ENCODE results near the gene AEN.

AEN gene, protein sequence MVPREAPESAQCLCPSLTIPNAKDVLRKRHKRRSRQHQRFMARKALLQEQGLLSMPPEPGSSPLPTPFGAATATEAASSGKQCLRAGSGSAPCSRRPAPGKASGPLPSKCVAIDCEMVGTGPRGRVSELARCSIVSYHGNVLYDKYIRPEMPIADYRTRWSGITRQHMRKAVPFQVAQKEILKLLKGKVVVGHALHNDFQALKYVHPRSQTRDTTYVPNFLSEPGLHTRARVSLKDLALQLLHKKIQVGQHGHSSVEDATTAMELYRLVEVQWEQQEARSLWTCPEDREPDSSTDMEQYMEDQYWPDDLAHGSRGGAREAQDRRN

GRCh38 chr15:88620995-88621772 lies at the start of gene AEN:
Gene AEN (plus strand): TSS chr15:88621340. CDS start chr15:88626210, 4,870 bp downstream.
- peak; percentile 97 for DNase-seq (ENCODE audit: low spot score)

GRCh38 chr15:88571852-88572259 lies 49.3 kb upstream of the AEN start:
- no peak for DNase-seq (ENCODE audit: low spot score)

DNA sequence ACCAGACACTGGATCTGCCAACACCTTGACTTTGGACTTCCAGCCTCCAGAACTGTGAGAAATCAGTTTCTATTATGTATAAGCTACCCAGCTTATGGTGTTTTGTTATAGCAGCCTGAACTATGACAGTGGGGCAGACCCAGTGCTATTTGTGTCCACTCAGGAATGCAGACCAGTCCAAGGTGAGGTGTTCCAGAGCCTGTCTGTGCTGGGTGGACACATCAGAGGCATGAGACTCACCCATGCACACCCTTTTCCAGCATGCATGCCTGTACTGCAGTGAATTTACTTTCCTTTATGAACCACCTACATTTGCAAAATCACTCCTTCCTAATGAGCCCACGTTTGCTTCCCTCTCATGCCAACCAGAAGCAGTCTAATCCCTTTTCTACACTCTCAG lies 47.1 kb upstream of the AEN start:
- DNase-seq (ENCODE audit: low spot score), result no peak

- no peak for DNase-seq (ENCODE audit: low spot score)
Measured at GRCh38 chr15:88574655-88575054, 46.5 kb upstream of the AEN start.

DNA sequence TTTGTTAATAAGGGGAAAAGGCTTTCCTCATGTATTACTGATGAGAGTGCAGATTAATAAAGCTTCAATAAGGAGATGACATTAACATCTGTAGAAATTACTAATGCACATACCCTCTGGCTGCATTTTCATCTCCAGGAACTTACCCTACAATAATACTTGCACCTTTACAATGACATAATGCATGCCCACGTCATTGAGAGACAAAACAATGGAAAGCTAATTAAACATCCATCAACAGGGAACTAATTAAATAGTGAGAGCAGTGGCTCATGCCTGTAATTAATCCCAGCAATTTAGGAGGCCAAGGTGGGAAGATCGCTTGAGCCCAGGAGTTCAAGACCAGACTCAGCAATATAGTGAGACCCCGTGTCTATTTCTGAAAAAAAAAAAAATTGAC lies 41.8 kb upstream of the AEN start:
- no peak for DNase-seq (ENCODE audit: low spot score)

- no peak for DNase-seq (ENCODE audit: low spot score)
Measured at GRCh38 chr15:88580532-88580931, 40.6 kb upstream of the AEN start.

GRCh38 chr15:88586401-88587162 lies 34.6 kb upstream of the AEN start:
- DNase-seq (ENCODE audit: low spot score), result no peak

DNA sequence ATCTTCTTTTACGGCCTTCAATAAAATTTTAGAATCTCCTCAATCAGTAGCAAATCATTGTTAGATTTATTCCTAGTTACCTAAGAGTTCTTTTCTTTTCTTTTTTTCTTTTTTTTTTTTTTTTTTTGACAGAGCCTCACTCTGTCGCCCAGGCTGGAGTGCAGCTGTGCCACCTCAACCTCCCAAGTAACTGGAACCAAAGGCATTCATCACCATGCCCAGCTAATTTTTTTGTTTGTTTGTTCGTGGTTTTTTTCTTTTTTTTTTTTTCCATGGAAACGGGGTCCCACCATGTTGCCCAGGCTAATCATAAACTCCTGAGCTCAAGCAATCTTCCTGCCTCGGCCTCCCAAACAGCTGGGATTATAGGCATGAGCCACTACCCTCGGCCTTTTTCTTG lies 30.4 kb upstream of the AEN start:
- DNase-seq (ENCODE audit: low spot score), result no peak

DNA sequence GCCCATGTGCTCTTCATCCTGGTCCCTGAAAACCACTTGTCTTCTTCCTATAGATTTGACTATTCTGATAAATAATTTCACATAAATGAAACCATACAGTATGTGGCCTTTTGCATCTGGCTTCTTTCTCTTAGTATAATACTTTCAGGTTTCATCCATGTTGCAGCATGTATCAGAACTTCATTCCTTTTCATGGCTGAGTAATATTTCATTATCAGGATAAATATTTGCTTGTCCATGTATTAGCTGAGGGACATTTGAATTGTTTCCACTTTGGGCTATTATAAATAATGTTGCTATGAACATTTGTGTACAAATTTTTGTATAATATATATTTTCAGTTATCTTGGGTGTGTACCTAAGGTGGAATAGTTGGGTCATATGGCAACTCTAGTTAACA lies 29.8 kb upstream of the AEN start:
- DNase-seq (ENCODE audit: low spot score), result no peak

- no peak for DNase-seq (ENCODE audit: low spot score)
Measured at GRCh38 chr15:88603885-88604284, 17.3 kb upstream of the AEN start.

GRCh38 chr15:88604381-88605188 lies 16.6 kb upstream of the AEN start:
- no peak for DNase-seq (ENCODE audit: low spot score)

- peak; percentile 79 for DNase-seq (ENCODE audit: low spot score)
Measured at GRCh38 chr15:88605189-88606069, 15.7 kb upstream of the AEN start.

DNA sequence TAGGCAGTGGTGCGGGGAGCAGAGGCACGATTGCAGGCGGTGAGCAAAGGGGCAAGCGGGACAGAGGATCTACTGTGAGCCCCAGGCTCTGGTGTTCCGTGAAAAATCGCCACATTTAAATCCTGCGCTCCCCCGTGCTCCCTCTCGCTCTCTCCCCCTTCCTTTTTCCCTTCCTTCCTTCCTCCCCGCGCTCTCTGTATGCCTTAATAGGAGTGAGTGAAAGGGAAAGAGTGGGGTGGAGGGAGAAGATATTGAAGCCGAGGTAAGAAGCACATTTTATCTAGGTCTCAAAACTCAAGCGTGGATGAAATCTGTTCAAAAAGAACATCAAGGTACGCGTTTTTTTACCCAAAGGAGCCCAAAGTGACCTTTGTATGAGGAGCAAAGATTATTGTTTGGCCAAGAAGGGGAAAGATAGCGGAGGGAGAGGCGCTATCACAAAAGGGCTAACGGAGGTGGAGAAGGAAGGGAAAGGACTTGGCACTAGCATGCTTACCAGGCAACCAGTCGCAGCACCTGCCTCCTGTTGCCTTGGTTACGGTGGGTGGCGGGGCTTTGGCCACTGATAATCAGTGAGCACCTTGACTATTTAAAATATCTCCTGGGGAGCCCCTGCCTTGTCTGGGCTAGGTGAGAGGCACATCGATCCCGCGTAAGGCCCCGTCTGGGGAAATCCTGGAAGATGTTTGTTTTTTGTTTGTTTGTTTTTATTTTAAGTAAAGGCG lies 14.9 kb upstream of the AEN start:
- DNase-seq (ENCODE audit: low spot score), result no peak

GRCh38 chr15:88607951-88608350 lies 13.2 kb upstream of the AEN start:
- no peak for DNase-seq (ENCODE audit: low spot score)

GRCh38 chr15:88608607-88609181 lies 12.4 kb upstream of the AEN start:
- no peak for DNase-seq (ENCODE audit: low spot score)

DNA sequence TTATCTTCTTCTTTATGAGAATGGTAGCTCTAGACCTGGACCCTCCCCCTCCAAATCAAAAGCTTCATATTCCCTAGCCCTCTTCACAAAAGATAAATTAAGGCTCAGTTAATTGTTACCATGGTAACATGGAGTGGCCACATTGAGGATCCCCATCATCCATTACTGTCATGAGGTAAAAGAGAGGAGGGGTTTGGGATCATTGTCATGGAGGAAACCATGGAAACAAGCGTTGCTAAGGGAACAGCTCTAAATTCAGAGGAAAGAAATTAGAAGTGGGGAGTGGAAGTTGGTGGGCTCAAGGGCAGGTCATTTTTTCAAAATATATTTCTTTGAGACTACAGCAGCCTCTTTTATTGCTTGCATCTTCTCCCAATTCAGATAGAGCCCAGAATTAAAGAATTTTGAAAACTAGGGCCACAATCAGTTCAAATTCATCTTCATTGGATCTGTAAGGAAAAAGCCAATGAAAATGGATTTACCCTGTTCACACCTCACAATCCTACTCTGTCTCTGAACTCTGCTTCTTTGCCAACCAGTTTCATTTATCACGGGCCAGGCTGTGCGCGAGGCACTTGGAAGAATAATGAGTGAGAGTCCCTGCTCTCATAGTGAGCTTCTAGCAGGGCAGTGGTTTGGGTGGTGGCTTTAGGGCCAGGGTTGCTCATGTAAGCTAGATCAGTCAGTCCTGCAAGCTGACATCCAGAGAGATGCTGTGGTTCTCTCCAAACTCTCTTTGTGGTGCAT lies 11.6 kb upstream of the AEN start:
- DNase-seq (ENCODE audit: low spot score), result no peak

DNA sequence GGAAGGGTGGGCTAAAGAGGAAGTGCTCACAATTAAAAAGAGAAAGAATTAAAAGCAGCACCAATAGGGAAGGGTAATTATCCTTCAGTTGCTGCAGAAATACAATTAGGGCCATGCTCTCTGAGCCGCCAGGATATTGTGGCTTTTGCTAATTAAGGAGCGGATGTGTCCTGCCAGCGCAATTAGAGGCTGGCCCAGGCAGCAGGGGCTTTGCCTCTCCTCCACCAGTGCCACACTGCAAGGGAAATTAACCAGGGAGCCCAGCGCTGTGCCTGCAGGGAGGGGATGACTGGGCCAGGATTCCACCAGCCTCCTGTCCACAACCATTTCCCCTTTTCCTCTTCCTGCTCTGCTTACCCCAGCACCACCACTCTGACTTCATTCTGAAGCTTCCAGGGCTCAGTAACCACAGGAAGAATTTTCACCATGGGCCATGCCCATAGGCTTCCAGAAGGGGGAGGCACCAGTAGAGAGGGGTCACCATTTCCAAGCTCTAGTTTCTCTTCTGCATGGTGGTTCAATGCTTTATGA lies 10.4 kb upstream of the AEN start:
- DNase-seq (ENCODE audit: low spot score), result no peak

DNA sequence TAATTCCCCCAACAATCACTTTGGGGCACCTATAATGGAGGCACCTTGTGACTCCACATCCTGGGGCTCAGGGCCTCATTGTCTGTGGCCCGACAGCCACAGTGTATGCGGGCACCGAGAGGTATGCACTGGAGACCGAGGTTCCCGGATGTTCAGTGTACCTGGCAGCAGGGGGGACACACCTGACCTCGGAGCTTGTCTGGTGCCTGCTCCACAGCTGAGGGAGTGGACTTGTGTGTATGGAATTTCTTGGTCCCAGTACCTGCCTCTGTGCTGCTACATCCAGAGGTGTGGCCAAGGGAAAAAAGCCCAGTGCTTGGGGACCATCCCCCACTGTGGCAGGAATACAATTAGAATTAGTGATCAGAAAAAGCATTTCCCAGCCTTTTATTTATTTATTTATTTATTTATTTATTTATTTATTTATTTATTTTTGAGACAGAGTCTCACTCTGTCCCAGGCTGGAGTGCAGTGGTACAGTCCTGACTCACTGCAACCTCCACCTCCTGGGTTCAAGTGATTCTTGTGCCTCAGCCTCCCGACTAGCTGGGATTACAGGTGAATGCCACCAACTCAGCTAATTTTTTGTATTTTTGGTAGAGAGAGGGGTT lies 8.8 kb upstream of the AEN start:
- DNase-seq (ENCODE audit: low spot score), result no peak

Data from left forelimb (tissue), 1 donor.